Activated CD4-positive, alpha-beta T cell treated with anti-CD3 and anti-CD28 coated beads, Interleukin-2, amount 10 ng/mL, durations not matched to agents 7 days and 5 days (primary cell): ENCODE results near the gene ZSWIM8. TPM values are rescaled to one million over a fixed set of nuclear protein-coding genes. Genes with fewer than 3 reads are reported as not detected.
"Not testable (repeated sequence)": the region's sequence is repeated elsewhere in the genome, so short reads cannot be mapped to it uniquely, and the experiment has no call there.

ENCODE experiments used
- CTCF ChIA-PET: fragments of 350-600 bp; sonication (Branson Sonifier 250); formaldehyde crosslinking; loops from one replicate; lab custom pipeline; 2021; ENCODE audit warnings: antibody characterized with exemption; lab: Charles Lee
- POLR2A ChIA-PET: fragments of 350-600 bp; sonication (Branson Sonifier 250); formaldehyde crosslinking; loops from one replicate; lab custom pipeline; 2021; ENCODE audit warnings: antibody characterized with exemption; lab: Charles Lee
- DNase-seq: peaks from one replicate; pipeline ENCODE4 v3.0.0-alpha.2; 2020
- H3K27ac Mint-ChIP-seq: one replicate; pipeline ENCODE4 v1.8.0; 2021; ENCODE audit warnings: mild to moderate bottlenecking, moderate library complexity, mixed read lengths
- H3K27me3 Mint-ChIP-seq: one replicate; pipeline ENCODE4 v1.8.0; 2021; ENCODE audit warnings: mixed read lengths
- H3K36me3 Mint-ChIP-seq: one replicate; pipeline ENCODE4 v1.8.0; 2021; ENCODE audit warnings: low read depth, mixed read lengths
- H3K4me1 Mint-ChIP-seq: one replicate; pipeline ENCODE4 v1.8.0; 2021; ENCODE audit warnings: mixed read lengths
- H3K4me3 Mint-ChIP-seq: one replicate; pipeline ENCODE4 v1.8.0; 2021; ENCODE audit warnings: mild to moderate bottlenecking, moderate library complexity, mixed read lengths
- H3K9me3 Mint-ChIP-seq: one replicate; pipeline ENCODE4 v1.8.0; 2021; ENCODE audit warnings: mixed read lengths
- total RNA-seq, 2 experiments: library from RNA; stranded (reverse); gene quantifications; one replicate each; pipeline ENCODE4 v1.2.3, GENCODE V29; 2021

The ZSWIM8 gene
- total RNA-seq, 2 experiments from 2014 or later = 79.2 to 87.3 TPM

- H3K27ac Mint-ChIP-seq = no peak overlapping the region
- CTCF ChIA-PET = interaction anchor here (11.8 kb wide), 1 partner anchor 10 kb away, joined by 103 read pairs; a partner anchor contains a TSS
- H3K4me1 Mint-ChIP-seq = peaks cover 62% of the 10 kb centered on the region
- peak overlapping the region; percentile 46 for H3K4me3 Mint-ChIP-seq
- POLR2A ChIA-PET = interaction anchor here (0.6 kb wide), 1 partner anchor 17 kb away, joined by 3 read pairs; no protein-coding TSS in a partner anchor
- no peak for DNase-seq
- no peaks in the 10 kb centered on the region for H3K9me3 Mint-ChIP-seq
- no peaks in the 10 kb centered on the region for H3K27me3 Mint-ChIP-seq
- peaks cover 37% of the 10 kb centered on the region for H3K36me3 Mint-ChIP-seq
Observed at GRCh38 chr10:73779539-73780197, 5.7 kb upstream of the ZSWIM8 start.

- peaks cover 63% of the 10 kb centered on the region for H3K4me1 Mint-ChIP-seq
- H3K27me3 Mint-ChIP-seq = no peaks in the 10 kb centered on the region
- ChIA-PET CTCF (interaction anchor here (1.1 to 11.8 kb wide), 4 partner anchors 11 to 41 kb away, joined by 3 to 103 read pairs (median 4); a partner anchor contains a TSS), POLR2A (interaction anchor here (2.1 kb wide), 1 partner anchor 7 kb away, joined by 9 read pairs; a partner anchor contains a TSS)
- peaks cover 32% of the 10 kb centered on the region for H3K36me3 Mint-ChIP-seq
- H3K9me3 Mint-ChIP-seq = no peaks in the 10 kb centered on the region
- peak overlapping the region; percentile 98 for H3K27ac Mint-ChIP-seq
- H3K4me3 Mint-ChIP-seq = peak overlapping the region; percentile 99
- DNase-seq = no peak
Observed at GRCh38 chr10:73780301-73780700, 5.1 kb upstream of the ZSWIM8 start.

- Mint-ChIP-seq H3K4me3 (peak overlapping the region; percentile 99), H3K4me1 (peaks cover 58% of the 10 kb centered on the region), H3K36me3 (peaks cover 26% of the 10 kb centered on the region), H3K27me3 (no peaks in the 10 kb centered on the region), H3K27ac (peak overlapping the region; percentile 98), H3K9me3 (no peaks in the 10 kb centered on the region)
- DNase-seq = no peak
- CTCF ChIA-PET = interaction anchor here (0.6 to 11.8 kb wide), 7 partner anchors 12 to 247 kb away, joined by 3 to 103 read pairs (median 4); a partner anchor contains a TSS
- POLR2A ChIA-PET = interaction anchor here (1.3 to 2.1 kb wide), 2 partner anchors 8 to 22 kb away, joined by 3 to 9 read pairs; a partner anchor contains a TSS
Observed at GRCh38 chr10:73780966-73781365, 4.4 kb upstream of the ZSWIM8 start.

- Mint-ChIP-seq H3K4me1 (peaks cover 63% of the 10 kb centered on the region), H3K27ac (peak overlapping the region; percentile 98), H3K9me3 (no peaks in the 10 kb centered on the region), H3K4me3 (peak overlapping the region; percentile 99), H3K27me3 (no peaks in the 10 kb centered on the region), H3K36me3 (peaks cover 25% of the 10 kb centered on the region)
- DNase-seq = no peak
- POLR2A ChIA-PET = interaction anchor here (1.0 to 2.1 kb wide), 3 partner anchors 9 to 22 kb away, joined by 3 to 9 read pairs (median 3); a partner anchor contains a TSS
- CTCF ChIA-PET = interaction anchor here (0.7 to 11.8 kb wide), 7 partner anchors 11 to 188 kb away, joined by 3 to 103 read pairs (median 4); partner anchors contain the start of gene SEC24C
Observed at GRCh38 chr10:73781548-73781878, 3.9 kb upstream of the ZSWIM8 start.

GRCh38 chr10:73781879-73782748 lies 3.3 kb upstream of the ZSWIM8 start, which contains the start of gene CHCHD1:
TSS of gene CHCHD1 (plus strand) at chr10:73782048. CDS start at chr10:73782076, 28 bp downstream.
- peak within 1 kb of the TSS; percentile 99 for H3K4me3 Mint-ChIP-seq
- peaks cover 62% of the 10 kb centered on the region for H3K4me1 Mint-ChIP-seq
- H3K27ac Mint-ChIP-seq = peak within 1 kb of the TSS; percentile 98
- peaks cover 24% of the 10 kb centered on the region for H3K36me3 Mint-ChIP-seq
- H3K27me3 Mint-ChIP-seq = no peaks in the 10 kb centered on the region
- CTCF ChIA-PET = interaction anchor here (0.6 to 11.8 kb wide), 7 partner anchors 11 to 211 kb away, joined by 3 to 103 read pairs (median 4); partner anchors contain the start of gene SEC24C
- DNase-seq = peak; percentile 95
- POLR2A ChIA-PET = interaction anchor here (1.0 to 2.1 kb wide), 3 partner anchors 9 to 23 kb away, joined by 3 to 9 read pairs (median 3); a partner anchor contains a TSS
- H3K9me3 Mint-ChIP-seq = no peaks in the 10 kb centered on the region

- ChIA-PET POLR2A (no interaction called here), CTCF (interaction anchor here (0.6 to 11.8 kb wide), 3 partner anchors 13 to 210 kb away, joined by 3 to 103 read pairs (median 4); a partner anchor contains a TSS)
- no peak for DNase-seq
- H3K36me3 Mint-ChIP-seq = peaks cover 24% of the 10 kb centered on the region
- no peaks in the 10 kb centered on the region for H3K9me3 Mint-ChIP-seq
- peak overlapping the region; percentile 99 for H3K4me3 Mint-ChIP-seq
- H3K27ac Mint-ChIP-seq = peak overlapping the region; percentile 98
- no peaks in the 10 kb centered on the region for H3K27me3 Mint-ChIP-seq
- peaks cover 63% of the 10 kb centered on the region for H3K4me1 Mint-ChIP-seq
Observed at GRCh38 chr10:73782749-73783085, 2.7 kb upstream of the ZSWIM8 start.

GRCh38 chr10:73785721-73786511 lies 510 bp downstream of the ZSWIM8 start:
- Mint-ChIP-seq H3K27me3 (no peaks in the 10 kb centered on the region), H3K36me3 (peaks cover 19% of the 10 kb centered on the region), H3K9me3 (no peaks in the 10 kb centered on the region), H3K4me3 (peak overlapping the region; percentile 82), H3K27ac (peak overlapping the region; percentile 98), H3K4me1 (peaks cover 50% of the 10 kb centered on the region)
- CTCF ChIA-PET = interaction anchor here (1.2 to 11.8 kb wide), 7 partner anchors 10 to 33 kb away, joined by 3 to 103 read pairs (median 4); a partner anchor contains a TSS
- peak; percentile 58 for DNase-seq
- POLR2A ChIA-PET = interaction anchor here (0.5 to 0.7 kb wide), 2 partner anchors 27 to 109 kb away, joined by 3 read pairs; no protein-coding TSS in a partner anchor

GRCh38 chr10:73786512-73786885 lies 1.1 kb downstream of the ZSWIM8 start:
- Mint-ChIP-seq H3K4me3 (peak overlapping the region; percentile 82), H3K27ac (peak overlapping the region; percentile 88), H3K27me3 (no peaks in the 10 kb centered on the region), H3K4me1 (peaks cover 46% of the 10 kb centered on the region), H3K9me3 (no peaks in the 10 kb centered on the region), H3K36me3 (peaks cover 24% of the 10 kb centered on the region)
- ChIA-PET CTCF (interaction anchor here (1.2 to 11.8 kb wide), 7 partner anchors 10 to 33 kb away, joined by 3 to 103 read pairs (median 4); a partner anchor contains a TSS), POLR2A (interaction anchor here (0.5 to 0.7 kb wide), 2 partner anchors 26 to 108 kb away, joined by 3 read pairs; no protein-coding TSS in a partner anchor)
- no peak for DNase-seq

GRCh38 chr10:73787031-73787800 lies 1.8 kb downstream of the ZSWIM8 start:
- POLR2A ChIA-PET, H3K27me3 Mint-ChIP-seq, DNase-seq, H3K9me3 Mint-ChIP-seq: not testable (repeated sequence)
- CTCF ChIA-PET = interaction anchor here (0.6 to 11.8 kb wide), 4 partner anchors 18 to 316 kb away, joined by 3 to 103 read pairs (median 10); a partner anchor contains a TSS
- Mint-ChIP-seq H3K4me1 (peaks cover 43% of the 10 kb centered on the region), H3K27ac (peak overlapping the region; percentile 41), H3K36me3 (peaks cover 24% of the 10 kb centered on the region), H3K4me3 (peak overlapping the region; percentile 52)

- CTCF ChIA-PET = interaction anchor here (1.1 to 11.8 kb wide), 3 partner anchors 16 to 23 kb away, joined by 3 to 103 read pairs (median 4); a partner anchor contains a TSS
- Mint-ChIP-seq H3K36me3 (peaks cover 28% of the 10 kb centered on the region), H3K9me3 (no peaks in the 10 kb centered on the region), H3K27me3 (no peaks in the 10 kb centered on the region), H3K4me1 (peaks cover 27% of the 10 kb centered on the region), H3K27ac (no peak overlapping the region), H3K4me3 (no peak overlapping the region)
- POLR2A ChIA-PET = no interaction called here
- DNase-seq = no peak
Observed at GRCh38 chr10:73788864-73789658, 3.7 kb downstream of the ZSWIM8 start.
